CD4-positive, alpha-beta T cell treated with Interleukin-1 beta for 1 hour (primary cell): Measurements from ENCODE around the gene SMYD3.
"Not testable (repeated sequence)": the region's sequence is repeated elsewhere in the genome, so short reads cannot be mapped to it uniquely, and the experiment has no call there.

Experiments used
- DNase-seq, 2 donors: peaks; one replicate each; pipeline ENCODE4 v3.0.0-alpha.2; 2020 to 2022

Gene SMYD3

GRCh38 chr1:245776139-245776538 lies 730.9 kb downstream of the SMYD3 start:
- DNase-seq: no peak

- DNase-seq: not testable (repeated sequence)
Observed at GRCh38 chr1:245774931-245775330, 732.1 kb downstream of the SMYD3 start.

- DNase-seq: no peak
Observed at GRCh38 chr1:245774196-245774595, 732.9 kb downstream of the SMYD3 start.

- DNase-seq: no peak
Observed at GRCh38 chr1:245773344-245773743, 733.7 kb downstream of the SMYD3 start.

GRCh38 chr1:245772739-245773138 lies 734.3 kb downstream of the SMYD3 start:
- DNase-seq: no peak

GRCh38 chr1:245772325-245772724 lies 734.8 kb downstream of the SMYD3 start:
- DNase-seq: no peak

- DNase-seq: no peak
Observed at GRCh38 chr1:245771511-245772281, 735.4 kb downstream of the SMYD3 start.

- DNase-seq: no peak
Observed at GRCh38 chr1:245770156-245770555, 736.9 kb downstream of the SMYD3 start.

GRCh38 chr1:245768596-245768995 lies 738.5 kb downstream of the SMYD3 start:
- DNase-seq: no peak

GRCh38 chr1:245765230-245766000 lies 741.7 kb downstream of the SMYD3 start:
- DNase-seq: no peak

- DNase-seq: no peak
Observed at GRCh38 chr1:245763873-245764331, 743.2 kb downstream of the SMYD3 start.

- DNase-seq: no peak
Observed at GRCh38 chr1:245762396-245762910, 744.6 kb downstream of the SMYD3 start.

- no peak for DNase-seq
Observed at GRCh38 chr1:245760301-245760700, 746.8 kb downstream of the SMYD3 start.

- no peak for DNase-seq
Observed at GRCh38 chr1:245754463-245754961, 752.6 kb downstream of the SMYD3 start.

GRCh38 chr1:245753807-245754206 lies 753.3 kb downstream of the SMYD3 start:
- no peak for DNase-seq

- no peak for DNase-seq
Observed at GRCh38 chr1:245752561-245752960, 754.5 kb downstream of the SMYD3 start.

GRCh38 chr1:245751726-245752470 lies 755.2 kb downstream of the SMYD3 start:
- no peak for DNase-seq

- no peak for DNase-seq
Observed at GRCh38 chr1:245751116-245751515, 756.0 kb downstream of the SMYD3 start.

GRCh38 chr1:245750261-245750660 lies 756.8 kb downstream of the SMYD3 start:
- DNase-seq: no peak

GRCh38 chr1:245749053-245749452 lies 758.0 kb downstream of the SMYD3 start:
- no peak for DNase-seq

- no peak for DNase-seq
Observed at GRCh38 chr1:245748646-245749045, 758.4 kb downstream of the SMYD3 start.

GRCh38 chr1:245748240-245748639 lies 758.8 kb downstream of the SMYD3 start:
- DNase-seq: no peak

GRCh38 chr1:245742896-245743295 lies 764.2 kb downstream of the SMYD3 start:
- no peak for DNase-seq
